ENCODE measurements around the gene SLTM. TPM values are rescaled to one million over a fixed set of nuclear protein-coding genes. Genes with fewer than 3 reads are reported as not detected.

Gene SLTM
- total RNA-seq: 63.3 and 64.2 TPM in 2 replicates

GRCh38 chr15:58933281-58934113 lies at the start of gene SLTM:
SLTM (minus strand) TSS chr15:58933679; CDS start chr15:58933565, 114 bp downstream.

Other genes starting within 250 kb of the SLTM start
- gene ADAM10, start 184.0 kb downstream of the SLTM start, total RNA-seq: 145 and 175 TPM in 2 replicates
- 14.1 and 15.3 TPM in 2 replicates for gene MINDY2, start 162.4 kb downstream of the SLTM start, total RNA-seq
- 10.5 and 12.1 TPM in 2 replicates for gene RNF111, start 54.0 kb upstream of the SLTM start, total RNA-seq
- 7.1 and 9.0 TPM in 2 replicates for gene CCNB2, start 171.5 kb upstream of the SLTM start, total RNA-seq

All from smooth muscle cell of bladder (primary cell).